Amniotic stem cell (primary cell): ENCODE measurements around the gene OIT3.

Experiments
- DNase-seq: peaks from one replicate; lab custom pipeline; 2025; lab: John Stamatoyannopoulos, UW

The OIT3 gene

GRCh38 chr10:72893136-72893798 lies at the start of gene OIT3:
Gene OIT3 (plus strand): TSS chr10:72893739. CDS start chr10:72893799, 60 bp downstream.
- DNase-seq = no peak

DNA sequence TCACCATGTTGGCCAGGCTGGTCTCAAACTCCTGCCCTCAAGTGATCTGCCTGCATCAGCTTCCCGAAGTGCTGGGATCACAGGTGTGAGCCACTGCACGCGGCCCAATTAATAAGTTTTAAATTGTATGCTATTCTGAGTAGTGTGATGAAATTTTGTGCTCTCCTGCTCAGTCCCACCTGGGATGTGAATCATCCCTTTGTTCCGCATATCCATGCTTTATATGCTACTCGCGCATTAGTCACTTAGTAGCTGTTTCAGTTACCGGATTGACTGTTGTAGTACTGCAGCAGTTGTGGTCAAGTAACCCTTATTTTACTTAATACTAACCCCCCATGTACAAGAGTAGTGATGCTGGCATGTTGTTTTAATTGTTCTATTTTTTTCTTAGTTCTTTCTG lies 47.3 kb upstream of the OIT3 start:
- DNase-seq = no peak

GRCh38 chr10:72847681-72848080 lies 45.9 kb upstream of the OIT3 start:
- no peak for DNase-seq

DNA sequence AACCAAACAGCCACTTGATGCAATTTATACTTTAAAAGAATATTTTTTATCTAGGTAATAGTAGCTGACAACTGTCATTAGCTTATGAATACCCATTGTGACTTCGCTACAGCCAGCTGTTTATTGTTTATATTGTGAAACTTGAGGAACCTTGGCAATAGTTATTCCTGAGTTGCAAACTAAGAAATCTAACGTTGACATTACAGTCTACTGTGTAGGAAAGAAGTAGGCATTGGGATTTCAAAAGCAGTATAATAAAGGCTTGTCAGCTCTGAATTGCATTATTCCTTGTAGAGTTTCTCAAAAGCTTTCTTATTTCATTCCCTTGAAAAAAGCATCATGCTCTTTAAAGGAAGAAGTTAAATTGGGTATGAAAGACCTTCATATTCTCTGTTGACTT lies 42.7 kb upstream of the OIT3 start:
- DNase-seq = no peak

- no peak for DNase-seq
Observed at GRCh38 chr10:72851509-72851908, 42.0 kb upstream of the OIT3 start.

GRCh38 chr10:72852508-72852907 lies 41.0 kb upstream of the OIT3 start:
- no peak for DNase-seq

- DNase-seq = no peak
Observed at GRCh38 chr10:72855129-72855528, 38.4 kb upstream of the OIT3 start.

- DNase-seq = no peak
Observed at GRCh38 chr10:72855790-72856189, 37.7 kb upstream of the OIT3 start.

DNA sequence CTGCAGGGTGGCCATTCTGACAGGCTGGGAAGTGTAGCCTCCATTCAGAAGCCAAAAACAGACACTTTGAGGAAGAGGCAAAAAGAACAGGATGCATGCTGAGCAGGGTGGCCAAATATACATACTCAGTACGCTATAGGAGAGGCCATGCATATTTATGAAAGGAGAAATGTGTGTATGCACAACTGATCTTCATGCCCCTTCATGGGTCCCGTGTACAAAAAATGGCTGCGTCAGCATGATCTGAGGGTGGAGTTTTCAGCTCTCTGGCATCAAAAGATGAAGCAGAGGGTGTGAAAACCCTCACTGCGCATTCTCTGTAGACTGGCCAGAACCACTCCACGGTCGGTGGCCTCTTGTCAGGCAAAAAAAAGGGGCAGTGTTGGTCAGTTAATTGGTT lies 35.5 kb upstream of the OIT3 start:
- no peak for DNase-seq

DNA sequence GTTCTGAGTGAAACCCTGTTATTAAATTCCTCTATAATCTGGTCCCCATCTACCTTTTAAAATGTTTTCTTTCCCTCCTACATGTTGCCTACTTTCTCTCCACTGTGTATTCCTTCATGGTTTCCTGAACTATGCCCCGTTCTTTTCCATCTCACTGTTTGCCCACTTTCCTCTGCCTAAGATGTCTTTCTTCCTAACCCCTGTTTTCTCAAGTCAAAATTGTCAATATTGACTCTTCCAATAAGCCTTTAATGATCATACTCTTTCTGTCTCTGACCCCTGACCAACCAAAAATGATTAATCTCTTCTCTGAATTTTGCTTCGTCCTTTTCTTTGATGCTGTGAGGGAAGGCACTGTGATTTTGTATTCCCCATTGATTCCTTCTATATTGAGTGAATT lies 30.6 kb upstream of the OIT3 start:
- DNase-seq = no peak

- no peak for DNase-seq
Observed at GRCh38 chr10:72875250-72876055, 18.1 kb upstream of the OIT3 start.

GRCh38 chr10:72879245-72879644 lies 14.3 kb upstream of the OIT3 start:
- no peak for DNase-seq

GRCh38 chr10:72881291-72881690 lies 12.2 kb upstream of the OIT3 start:
- DNase-seq = no peak

GRCh38 chr10:72883861-72884260 lies 9.7 kb upstream of the OIT3 start:
- DNase-seq = no peak

GRCh38 chr10:72885953-72886352 lies 7.6 kb upstream of the OIT3 start:
- no peak for DNase-seq

- DNase-seq = no peak
Observed at GRCh38 chr10:72886621-72887020, 6.9 kb upstream of the OIT3 start.

- DNase-seq = no peak
Observed at GRCh38 chr10:72887043-72887442, 6.5 kb upstream of the OIT3 start.

DNA sequence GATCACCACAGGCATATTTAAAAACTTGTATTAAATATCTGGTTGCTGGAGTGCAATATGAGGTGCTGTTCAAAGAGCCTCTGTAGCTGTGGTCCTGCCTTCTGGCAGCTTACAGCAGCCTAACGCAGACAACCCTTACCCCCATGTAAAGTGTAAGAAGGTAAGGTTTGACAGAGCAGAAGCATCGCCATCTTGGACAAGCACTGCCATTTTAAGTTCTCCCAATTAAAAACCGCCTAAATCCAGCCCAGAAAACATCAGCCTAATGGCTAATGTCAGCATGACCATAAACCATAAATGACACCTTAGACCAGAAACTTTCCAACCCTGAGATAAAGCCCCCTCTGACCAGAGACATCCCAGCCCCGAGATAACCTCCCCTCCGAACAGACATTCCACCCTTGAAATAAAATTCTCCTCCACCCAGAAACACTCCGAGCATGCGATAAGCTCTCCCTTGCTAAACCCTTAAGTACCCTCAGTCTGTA lies 5.3 kb upstream of the OIT3 start:
- no peak for DNase-seq

DNA sequence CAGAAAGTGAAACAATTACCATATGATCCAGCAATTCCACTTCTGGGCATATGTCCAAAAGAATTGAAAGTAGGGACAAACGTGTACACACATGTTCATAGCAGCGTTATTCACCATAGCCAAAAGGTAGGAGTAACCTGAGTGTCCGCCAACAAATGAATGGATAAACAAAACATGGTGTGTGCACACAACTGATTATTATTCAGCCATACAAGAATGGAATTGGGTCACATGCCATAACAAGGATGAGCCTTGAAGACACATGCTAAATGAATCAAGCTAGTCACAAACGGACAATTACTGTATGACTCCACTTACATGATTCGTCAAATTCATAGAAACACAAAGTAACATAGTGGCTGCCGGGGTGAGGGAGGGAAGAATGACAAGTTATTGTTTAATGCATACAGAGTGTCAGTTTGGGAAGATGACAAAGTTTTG lies 4.1 kb upstream of the OIT3 start:
- no peak for DNase-seq

DNA sequence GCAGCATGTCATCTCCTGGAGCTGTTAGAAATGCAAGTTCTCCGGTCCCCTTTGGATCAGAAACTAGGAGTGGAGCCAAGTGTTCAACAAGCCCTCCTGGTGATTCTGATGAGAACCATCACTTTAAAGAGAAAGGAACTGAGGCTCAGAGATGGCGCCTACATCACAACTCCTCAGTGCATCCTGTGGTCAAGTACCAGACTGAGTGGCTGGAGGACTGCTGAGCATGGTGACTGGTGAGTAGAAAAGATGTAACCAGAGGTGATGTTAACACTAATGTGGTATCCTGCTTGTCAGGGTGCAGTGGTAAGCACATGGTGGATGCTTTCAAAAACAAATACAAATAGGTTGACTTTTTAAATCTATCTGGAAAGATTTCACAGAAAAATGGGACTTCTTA lies 3.5 kb upstream of the OIT3 start:
- no peak for DNase-seq

- DNase-seq = no peak
Observed at GRCh38 chr10:72895236-72895850, 1.8 kb downstream of the OIT3 start.

GRCh38 chr10:72898616-72899015 lies 5.1 kb downstream of the OIT3 start:
- no peak for DNase-seq

DNA sequence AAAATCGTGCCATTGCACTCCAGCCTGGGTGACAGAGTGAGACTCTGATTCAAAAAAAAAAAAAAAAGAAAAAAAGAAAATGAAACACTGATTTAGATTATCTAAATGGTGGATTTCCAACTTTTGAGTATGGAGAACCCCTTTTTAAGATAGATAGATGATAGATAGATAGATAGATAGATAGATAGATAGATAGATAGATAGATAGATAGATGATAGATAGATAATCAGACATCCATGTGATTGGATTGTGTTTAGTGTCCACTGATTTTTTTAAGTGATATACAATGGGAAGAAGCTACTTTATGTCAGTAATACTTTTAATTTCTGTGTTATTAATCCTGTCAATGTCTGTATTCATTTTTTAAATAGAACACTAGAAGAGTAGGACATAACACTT lies 6.0 kb downstream of the OIT3 start:
- DNase-seq = no peak
